ENCODE data around the gene BRSK1. TPM values are rescaled to one million over a fixed set of nuclear protein-coding genes. Genes with fewer than 3 reads are reported as not detected.

The BRSK1 gene
- polyA plus RNA-seq, 2 of the 4 experiments (the other 2 are of a cell fraction), result 5.4 to 6.6 TPM

DNA sequence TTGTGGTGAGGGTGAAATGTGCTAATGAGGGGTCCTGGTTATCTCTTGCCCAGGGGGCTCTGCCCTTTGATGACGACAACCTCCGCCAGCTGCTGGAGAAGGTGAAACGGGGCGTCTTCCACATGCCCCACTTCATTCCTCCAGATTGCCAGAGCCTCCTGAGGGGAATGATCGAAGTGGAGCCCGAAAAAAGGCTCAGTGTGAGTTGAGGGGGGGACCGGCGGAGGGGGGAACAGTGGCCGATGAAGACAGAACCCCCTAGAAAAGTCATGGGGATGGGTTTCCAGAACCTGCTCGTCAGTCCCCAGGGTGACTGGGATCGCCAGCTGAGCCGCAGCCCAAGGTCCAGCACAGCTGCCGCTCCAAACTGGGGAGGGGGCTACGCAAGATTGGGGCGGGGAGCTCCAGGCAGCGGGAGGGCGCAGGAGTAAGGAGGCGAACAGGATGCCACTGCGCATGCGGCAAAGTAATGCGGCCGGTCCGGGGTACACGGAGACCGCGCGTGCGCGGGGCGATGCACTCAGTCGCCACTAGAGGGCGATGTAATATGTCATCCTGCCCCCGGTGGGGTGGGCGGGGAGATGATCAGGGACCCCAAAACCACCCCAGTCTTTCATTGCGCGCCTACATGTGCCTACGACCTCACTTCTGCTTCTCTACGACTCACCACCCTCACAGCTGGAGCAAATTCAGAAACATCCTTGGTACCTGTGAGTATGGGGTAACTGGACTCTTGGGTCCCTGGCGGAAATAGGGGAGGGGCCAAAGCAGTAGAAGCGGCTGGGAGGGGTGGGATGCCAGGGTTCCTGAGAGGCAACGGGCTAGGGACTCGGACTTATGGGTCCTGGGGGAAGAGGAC lies 17.9 kb downstream of the BRSK1 start (continued):
- TF ChIP-seq PHF8 (IDR thresholded peaks at IDR 0.05; ENCODE audit: borderline replicate concordance, low read depth), result no peak
- TF ChIP-seq EHMT2 (IDR thresholded peaks at IDR 0.05; ENCODE audit: low read depth), result no peak
- no peak for TF ChIP-seq HDAC2 (IDR thresholded peaks at IDR 0.05)
- no peak for TF ChIP-seq CBX2 (IDR thresholded peaks at IDR 0.05; ENCODE audit: borderline replicate concordance, low read depth)
- TF ChIP-seq ZNF302 (CRISPR knock-in tag; IDR thresholded peaks at IDR 0.05), result no peak

DNA sequence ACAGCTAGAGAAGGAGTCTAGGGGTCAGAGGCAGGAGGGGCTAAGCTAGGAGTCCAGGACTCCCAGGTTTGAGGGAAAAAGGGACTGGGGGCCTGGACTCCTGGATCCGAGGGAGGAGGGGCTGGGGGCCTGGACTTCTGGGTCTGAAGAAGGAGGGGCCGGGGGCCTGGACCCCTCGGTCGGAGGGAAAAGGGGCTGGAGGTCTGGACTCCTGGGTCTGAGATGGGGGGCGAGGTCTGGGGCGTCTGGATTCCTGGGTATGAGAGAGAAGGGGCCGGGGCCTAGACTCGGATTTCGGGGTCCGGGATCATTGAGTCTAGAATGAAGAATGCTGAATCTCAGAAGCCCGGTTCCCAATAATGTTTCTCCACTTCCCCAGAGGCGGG lies 18.5 kb downstream of the BRSK1 start:
- Histone ChIP-seq H3K27ac (peak overlapping the region; percentile 87 to 88), H3K4me1 (peaks cover 6% of the 10 kb centered on the region; the same call in 2 of the 3 replicates), H3K4me3 (peak overlapping the region; percentile 54), H3K4me2 (peak overlapping the region; percentile 97), H3K9me3 (no peaks in the 10 kb centered on the region)
- TF ChIP-seq CHD2 (IDR thresholded peaks at IDR 0.05; ENCODE audit: low read length, partially characterized antibody) (no peak), MAZ (IDR thresholded peaks at IDR 0.05; ENCODE audit: borderline replicate concordance, low read depth, low read length) (no peak), POLR2AphosphoS2 (conservative IDR thresholded peaks at IDR 0.05; ENCODE audit: low read length) (no peak), FOSL2 (IDR thresholded peaks at IDR 0.05) (no peak), FOSL2 (CRISPR knock-in tag; IDR thresholded peaks at IDR 0.05) (no peak), RNF2 (IDR thresholded peaks at IDR 0.05; ENCODE audit: borderline replicate concordance, low read depth) (no peak), RARB (CRISPR knock-in tag; IDR thresholded peaks at IDR 0.05) (no peak), RFX5 (IDR thresholded peaks at IDR 0.05) (no peak), ZSCAN20 (CRISPR knock-in tag; IDR thresholded peaks at IDR 0.05) (no peak), NFE2L2 (conservative IDR thresholded peaks at IDR 0.05; ENCODE audit: low read length) (no peak), PHF8 (IDR thresholded peaks at IDR 0.05; ENCODE audit: borderline replicate concordance, low read depth) (no peak), JUN (IDR thresholded peaks at IDR 0.05) (no peak), HDAC2 (IDR thresholded peaks at IDR 0.05) (no peak), HEYL (CRISPR knock-in tag; IDR thresholded peaks at IDR 0.05) (no peak)
- TF ChIP-seq, protein P1, sequence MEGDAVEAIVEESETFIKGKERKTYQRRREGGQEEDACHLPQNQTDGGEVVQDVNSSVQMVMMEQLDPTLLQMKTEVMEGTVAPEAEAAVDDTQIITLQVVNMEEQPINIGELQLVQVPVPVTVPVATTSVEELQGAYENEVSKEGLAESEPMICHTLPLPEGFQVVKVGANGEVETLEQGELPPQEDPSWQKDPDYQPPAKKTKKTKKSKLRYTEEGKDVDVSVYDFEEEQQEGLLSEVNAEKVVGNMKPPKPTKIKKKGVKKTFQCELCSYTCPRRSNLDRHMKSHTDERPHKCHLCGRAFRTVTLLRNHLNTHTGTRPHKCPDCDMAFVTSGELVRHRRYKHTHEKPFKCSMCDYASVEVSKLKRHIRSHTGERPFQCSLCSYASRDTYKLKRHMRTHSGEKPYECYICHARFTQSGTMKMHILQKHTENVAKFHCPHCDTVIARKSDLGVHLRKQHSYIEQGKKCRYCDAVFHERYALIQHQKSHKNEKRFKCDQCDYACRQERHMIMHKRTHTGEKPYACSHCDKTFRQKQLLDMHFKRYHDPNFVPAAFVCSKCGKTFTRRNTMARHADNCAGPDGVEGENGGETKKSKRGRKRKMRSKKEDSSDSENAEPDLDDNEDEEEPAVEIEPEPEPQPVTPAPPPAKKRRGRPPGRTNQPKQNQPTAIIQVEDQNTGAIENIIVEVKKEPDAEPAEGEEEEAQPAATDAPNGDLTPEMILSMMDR (IDR thresholded peaks at IDR 0.05), result no peak
- TF ChIP-seq, protein P2, sequence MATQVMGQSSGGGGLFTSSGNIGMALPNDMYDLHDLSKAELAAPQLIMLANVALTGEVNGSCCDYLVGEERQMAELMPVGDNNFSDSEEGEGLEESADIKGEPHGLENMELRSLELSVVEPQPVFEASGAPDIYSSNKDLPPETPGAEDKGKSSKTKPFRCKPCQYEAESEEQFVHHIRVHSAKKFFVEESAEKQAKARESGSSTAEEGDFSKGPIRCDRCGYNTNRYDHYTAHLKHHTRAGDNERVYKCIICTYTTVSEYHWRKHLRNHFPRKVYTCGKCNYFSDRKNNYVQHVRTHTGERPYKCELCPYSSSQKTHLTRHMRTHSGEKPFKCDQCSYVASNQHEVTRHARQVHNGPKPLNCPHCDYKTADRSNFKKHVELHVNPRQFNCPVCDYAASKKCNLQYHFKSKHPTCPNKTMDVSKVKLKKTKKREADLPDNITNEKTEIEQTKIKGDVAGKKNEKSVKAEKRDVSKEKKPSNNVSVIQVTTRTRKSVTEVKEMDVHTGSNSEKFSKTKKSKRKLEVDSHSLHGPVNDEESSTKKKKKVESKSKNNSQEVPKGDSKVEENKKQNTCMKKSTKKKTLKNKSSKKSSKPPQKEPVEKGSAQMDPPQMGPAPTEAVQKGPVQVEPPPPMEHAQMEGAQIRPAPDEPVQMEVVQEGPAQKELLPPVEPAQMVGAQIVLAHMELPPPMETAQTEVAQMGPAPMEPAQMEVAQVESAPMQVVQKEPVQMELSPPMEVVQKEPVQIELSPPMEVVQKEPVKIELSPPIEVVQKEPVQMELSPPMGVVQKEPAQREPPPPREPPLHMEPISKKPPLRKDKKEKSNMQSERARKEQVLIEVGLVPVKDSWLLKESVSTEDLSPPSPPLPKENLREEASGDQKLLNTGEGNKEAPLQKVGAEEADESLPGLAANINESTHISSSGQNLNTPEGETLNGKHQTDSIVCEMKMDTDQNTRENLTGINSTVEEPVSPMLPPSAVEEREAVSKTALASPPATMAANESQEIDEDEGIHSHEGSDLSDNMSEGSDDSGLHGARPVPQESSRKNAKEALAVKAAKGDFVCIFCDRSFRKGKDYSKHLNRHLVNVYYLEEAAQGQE (IDR thresholded peaks at IDR 0.05), result no peak
- TF ChIP-seq, protein P3, sequence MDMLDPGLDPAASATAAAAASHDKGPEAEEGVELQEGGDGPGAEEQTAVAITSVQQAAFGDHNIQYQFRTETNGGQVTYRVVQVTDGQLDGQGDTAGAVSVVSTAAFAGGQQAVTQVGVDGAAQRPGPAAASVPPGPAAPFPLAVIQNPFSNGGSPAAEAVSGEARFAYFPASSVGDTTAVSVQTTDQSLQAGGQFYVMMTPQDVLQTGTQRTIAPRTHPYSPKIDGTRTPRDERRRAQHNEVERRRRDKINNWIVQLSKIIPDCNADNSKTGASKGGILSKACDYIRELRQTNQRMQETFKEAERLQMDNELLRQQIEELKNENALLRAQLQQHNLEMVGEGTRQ (IDR thresholded peaks at IDR 0.05), result no peak
- TF ChIP-seq, protein P4, sequence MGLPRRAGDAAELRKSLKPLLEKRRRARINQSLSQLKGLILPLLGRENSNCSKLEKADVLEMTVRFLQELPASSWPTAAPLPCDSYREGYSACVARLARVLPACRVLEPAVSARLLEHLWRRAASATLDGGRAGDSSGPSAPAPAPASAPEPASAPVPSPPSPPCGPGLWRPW (IDR thresholded peaks at IDR 0.05), result no peak
- no peak for ATAC-seq
- 39% methylated on average over 12 of the region's 12 CpGs for WGBS (ENCODE audit: missing lambda C conversion rate)
- ChIA-PET POLR2A (interaction anchor here (0.8 to 2.4 kb wide), 8 partner anchors 11 to 174 kb away, joined by 3 to 14 read pairs (median 4); partner anchors contain the start of genes HSPBP1, KMT5C, TMEM238 and UBE2S), CTCF (interaction anchor here (0.6 to 10.1 kb wide), 46 partner anchors 12 to 304 kb away, joined by 3 to 306 read pairs (median 8); partner anchors contain the start of genes BRSK1, GARIN5B, HSPBP1 and IL11)
- FAIRE-seq, result no peak
- DNase-seq (ENCODE audit: low read depth in 1 of 2, low spot score in 1 of 2), result no peak

Data from A549 (cell line).